Karpas-422 (cell line): ENCODE measurements around the gene HSF4. TPM values are rescaled to one million over a fixed set of nuclear protein-coding genes. Genes with fewer than 3 reads are reported as not detected.

Experiments used
- DNase-seq: peaks from one replicate; pipeline ENCODE4 v3.0.0-alpha.2; 2015
- H2AFZ ChIP-seq: fragments of 200-600 bp; sonication (generic); 2 replicates; pipeline ENCODE4 v1.6.1; 2014; ENCODE audit warnings: antibody characterized with exemption, low read length, mixed read lengths
- H3K27ac ChIP-seq: fragments of 200-600 bp; sonication (generic); 2 replicates; pipeline ENCODE4 v1.5.1; 2014; ENCODE audit warnings: mild to moderate bottlenecking, low read length, moderate library complexity
- H3K27me3 ChIP-seq: fragments of 200-600 bp; sonication (generic); 2 replicates; pipeline ENCODE4 v1.6.1; 2014; ENCODE audit warnings: low read length, mixed read lengths
- H3K36me3 ChIP-seq: fragments of 200-600 bp; sonication (generic); 2 replicates; pipeline ENCODE4 v1.6.1; 2014; ENCODE audit warnings: low read length, mixed read lengths; ENCODE audit not compliant: insufficient read depth
- H3K4me1 ChIP-seq: fragments of 200-600 bp; sonication (generic); 2 replicates; pipeline ENCODE4 v1.6.1; 2014; ENCODE audit warnings: mild to moderate bottlenecking, low read length, mixed read lengths
- H3K4me2 ChIP-seq: fragments of 200-600 bp; sonication (generic); 2 replicates; pipeline ENCODE4 v1.6.1; 2014; ENCODE audit warnings: low read length, low read depth, mild to moderate bottlenecking; ENCODE audit not compliant: poor library complexity, severe bottlenecking
- H3K4me3 ChIP-seq: fragments of 200-600 bp; sonication (generic); 2 replicates; pipeline ENCODE4 v1.5.1; 2014; ENCODE audit warnings: mild to moderate bottlenecking, antibody characterized with exemption, low read length, mixed read lengths
- H3K79me2 ChIP-seq: fragments of 200-600 bp; sonication (generic); 2 replicates; pipeline ENCODE4 v1.6.1; 2014; ENCODE audit warnings: mild to moderate bottlenecking, low read length, mixed read lengths
- H3K9ac ChIP-seq: fragments of 200-600 bp; sonication (generic); 2 replicates; pipeline ENCODE4 v1.6.0; 2014; ENCODE audit warnings: low read length
- H3K9me2 ChIP-seq: fragments of 200-600 bp; sonication (generic), shearing (Covaris generic); replicated peaks from 2 replicates; pipeline ENCODE4 v1.6.0; 2014; ENCODE audit warnings: mild to moderate bottlenecking, low read length, moderate library complexity; ENCODE audit not compliant: insufficient read depth
- H3K9me3 ChIP-seq: fragments of 300-700, 200-600 bp; sonication (generic); 2 replicates; pipeline ENCODE4 v1.6.1; 2014; ENCODE audit warnings: low read length, mixed read lengths
- H4K20me1 ChIP-seq: fragments of 200-600 bp; sonication (generic); 2 replicates; pipeline ENCODE4 v1.6.1; 2014; ENCODE audit warnings: mild to moderate bottlenecking, antibody characterized with exemption, low read length, low read depth; ENCODE audit not compliant: insufficient read depth
- total RNA-seq: library from RNA; depleted of rRNA; stranded (reverse); fragments of >200 nt; shearing (Covaris generic); gene quantifications from 2 replicates; pipeline ENCODE4 v1.2.3, GENCODE V29; 2014; ENCODE audit warnings: low replicate concordance

The HSF4 gene
- total RNA-seq, 1 experiment from 2014 or later = 12.4 TPM

- 0 out of 2 replicates have a peak, but pooled peaks cover 6% of the 10 kb centered on the region for H4K20me1 ChIP-seq
- no peak overlapping the region for H2AFZ ChIP-seq
- H3K9ac ChIP-seq = no peak overlapping the region
- no peak overlapping the region for H3K27ac ChIP-seq
- no peak overlapping the region for H3K4me2 ChIP-seq
- no peak for DNase-seq
- H3K27me3 ChIP-seq = no peaks in the 10 kb centered on the region
- no peaks in the 10 kb centered on the region for H3K9me3 ChIP-seq
- no peaks in the 10 kb centered on the region for H3K9me2 ChIP-seq
- H3K79me2 ChIP-seq = no peaks in the 10 kb centered on the region
- no peak overlapping the region for H3K4me3 ChIP-seq
- peaks cover 16% of the 10 kb centered on the region for H3K4me1 ChIP-seq
- H3K36me3 ChIP-seq = no peaks in the 10 kb centered on the region
These were observed 2.1 kb downstream of the HSF4 start for GRCh38 chr16:67166598-67167168.

GRCh38 chr16:67167588-67167987 lies 3.0 kb downstream of the HSF4 start:
- H3K36me3 ChIP-seq = no peaks in the 10 kb centered on the region
- DNase-seq = no peak
- no peaks in the 10 kb centered on the region for H3K9me2 ChIP-seq
- H3K27me3 ChIP-seq = no peaks in the 10 kb centered on the region
- no peak overlapping the region for H3K9ac ChIP-seq
- no peaks in the 10 kb centered on the region for H3K9me3 ChIP-seq
- peaks cover 16% of the 10 kb centered on the region for H3K4me1 ChIP-seq
- H3K79me2 ChIP-seq = no peaks in the 10 kb centered on the region
- no peak overlapping the region for H2AFZ ChIP-seq
- H3K4me2 ChIP-seq = no peak overlapping the region
- no peak overlapping the region for H3K27ac ChIP-seq
- no peak overlapping the region for H3K4me3 ChIP-seq
- H4K20me1 ChIP-seq = 0 out of 2 replicates have a peak, but pooled peaks cover 5% of the 10 kb centered on the region

- no peaks in the 10 kb centered on the region for H3K27me3 ChIP-seq
- no peak overlapping the region for H3K9ac ChIP-seq
- no peak overlapping the region for H3K4me2 ChIP-seq
These were observed 4.5 kb downstream of the HSF4 start for GRCh38 chr16:67169011-67169451.

GRCh38 chr16:67169642-67170167 lies 5.2 kb downstream of the HSF4 start:
- no peak overlapping the region for H3K27ac ChIP-seq
- peak overlapping the region; percentile 45 for H3K4me2 ChIP-seq
- H3K9me3 ChIP-seq = no peaks in the 10 kb centered on the region
- peak overlapping the region; percentile 38; the same call in 1 of the 2 replicates for H3K4me3 ChIP-seq
- DNase-seq = peak; percentile 82
- H2AFZ ChIP-seq = no peak overlapping the region
- no peaks in the 10 kb centered on the region for H3K36me3 ChIP-seq
- peaks cover 18% of the 10 kb centered on the region for H3K4me1 ChIP-seq
- 0 out of 2 replicates have a peak, but pooled peaks cover under 1% of the 10 kb centered on the region for H4K20me1 ChIP-seq
- no peaks in the 10 kb centered on the region for H3K9me2 ChIP-seq
- H3K27me3 ChIP-seq = no peaks in the 10 kb centered on the region
- no peaks in the 10 kb centered on the region for H3K79me2 ChIP-seq
- H3K9ac ChIP-seq = peak overlapping the region; percentile 43; the same call in 1 of the 2 replicates

More at GRCh38 chr16:67169011-67169451, 4.5 kb downstream of the HSF4 start:
- 0 out of 2 replicates have a peak, but pooled peaks cover 2% of the 10 kb centered on the region for H4K20me1 ChIP-seq
- H3K4me3 ChIP-seq = no peak overlapping the region
- H2AFZ ChIP-seq = no peak overlapping the region
- H3K9me2 ChIP-seq = no peaks in the 10 kb centered on the region
- peaks cover 14% of the 10 kb centered on the region for H3K4me1 ChIP-seq
- no peak for DNase-seq
- no peaks in the 10 kb centered on the region for H3K79me2 ChIP-seq
- no peak overlapping the region for H3K27ac ChIP-seq
- H3K36me3 ChIP-seq = no peaks in the 10 kb centered on the region
- H3K9me3 ChIP-seq = no peaks in the 10 kb centered on the region

GRCh38 chr16:67170168-67170948 lies 5.8 kb downstream of the HSF4 start, which contains the start of gene NOL3:
Gene NOL3 (plus strand): TSS chr16:67170538.
- peak within 1 kb of the TSS; percentile 43; the same call in 1 of the 2 replicates for H3K9ac ChIP-seq
- H4K20me1 ChIP-seq = 0 out of 2 replicates have a peak, but pooled peaks cover 3% of the 10 kb centered on the region
- H2AFZ ChIP-seq = no peak within 1 kb of the TSS
- peaks cover 18% of the 10 kb centered on the region for H3K4me1 ChIP-seq
- no peak within 1 kb of the TSS for H3K27ac ChIP-seq
- no peak for DNase-seq
- peak within 1 kb of the TSS; percentile 45 for H3K4me2 ChIP-seq
- no peaks in the 10 kb centered on the region for H3K9me3 ChIP-seq
- H3K27me3 ChIP-seq = no peaks in the 10 kb centered on the region
- no peaks in the 10 kb centered on the region for H3K79me2 ChIP-seq
- H3K4me3 ChIP-seq = peak within 1 kb of the TSS; percentile 38; the same call in 1 of the 2 replicates
- H3K9me2 ChIP-seq = no peaks in the 10 kb centered on the region
- H3K36me3 ChIP-seq = no peaks in the 10 kb centered on the region

- Histone ChIP-seq H3K9me3 (no peaks in the 10 kb centered on the region), H3K27me3 (no peaks in the 10 kb centered on the region), H4K20me1 (0 out of 2 replicates have a peak, but pooled peaks cover 3% of the 10 kb centered on the region), H3K79me2 (no peaks in the 10 kb centered on the region), H3K4me3 (no peak overlapping the region), H3K4me2 (no peak overlapping the region), H3K27ac (no peak overlapping the region), H3K4me1 (peaks cover 18% of the 10 kb centered on the region), H3K9me2 (no peaks in the 10 kb centered on the region), H3K36me3 (no peaks in the 10 kb centered on the region), H3K9ac (no peak overlapping the region), H2AFZ (no peak overlapping the region)
- DNase-seq = no peak
These were observed 6.6 kb downstream of the HSF4 start for GRCh38 chr16:67170949-67171649.

- H3K9ac ChIP-seq = peak overlapping the region; percentile 62
- no peaks in the 10 kb centered on the region for H3K9me2 ChIP-seq
- no peaks in the 10 kb centered on the region for H3K79me2 ChIP-seq
- H3K4me3 ChIP-seq = no peak overlapping the region; the same call in 1 of the 2 replicates
- no peaks in the 10 kb centered on the region for H3K9me3 ChIP-seq
- H3K36me3 ChIP-seq = no peaks in the 10 kb centered on the region
- H3K4me2 ChIP-seq = peak overlapping the region; percentile 63
- no peak overlapping the region for H3K27ac ChIP-seq
- H3K4me1 ChIP-seq = peaks cover 21% of the 10 kb centered on the region
- H3K27me3 ChIP-seq = no peaks in the 10 kb centered on the region
- DNase-seq = no peak
- H2AFZ ChIP-seq = no peak overlapping the region
- peaks cover 10% of the 10 kb centered on the region; the same call in 1 of the 2 replicates for H4K20me1 ChIP-seq
These were observed 8.8 kb downstream of the HSF4 start for GRCh38 chr16:67173323-67173722.
